GM19035 (cell line): ENCODE results near the gene AMZ1.

Experiments
- ATAC-seq: cut with Tn5 transposase; IDR thresholded peaks from one replicate; pipeline ENCODE4 v1.9.1; 2021; ENCODE audit not compliant: unreplicated experiment

The AMZ1 gene

DNA sequence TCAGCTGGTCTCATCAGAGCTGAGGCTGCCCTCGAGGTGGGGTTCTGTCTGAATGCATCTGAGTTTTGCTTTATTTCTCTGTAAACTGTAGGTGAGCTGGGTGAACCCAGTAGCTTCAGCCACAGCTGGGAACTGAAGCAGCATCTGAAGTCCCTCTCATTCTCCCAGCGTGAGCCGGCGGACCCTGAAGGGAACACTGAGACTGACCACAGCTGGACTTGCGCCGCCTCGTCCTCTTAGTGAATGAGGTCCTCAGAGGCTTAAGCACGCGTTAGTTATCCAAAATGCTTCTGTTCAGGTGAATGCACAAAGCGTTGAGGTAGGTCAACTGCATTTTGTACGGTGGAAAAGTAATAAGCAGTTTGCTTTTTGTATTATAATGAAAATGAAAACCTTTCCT is 76.6 kb downstream of the AMZ1 start:
- ATAC-seq, result no peak
